Hematopoietic multipotent progenitor cell treated with erythropoietin and hydrocortisone succinate and interleukin-3 and kit ligand, for 17 days (in vitro differentiated cells): ENCODE results near the gene GPX1.
"Not testable (repeated sequence)": the region's sequence is repeated elsewhere in the genome, so short reads cannot be mapped to it uniquely, and the experiment has no call there.

Source experiments
- DNase-seq: peaks from one replicate; pipeline ENCODE4 v3.0.0-alpha.2; 2015; ENCODE audit warnings: low spot score

Gene GPX1

GRCh38 chr3:49358217-49358883, at the start of gene GPX1:
TSS of gene GPX1 (minus strand) at chr3:49358353. CDS start at chr3:49358278, 75 bp downstream.
- DNase-seq: peak; percentile 68

- no peak for DNase-seq
Measured at GRCh38 chr3:49406571-49407565, 48.7 kb upstream of the GPX1 start.

- DNase-seq: not testable (repeated sequence)
Measured at GRCh38 chr3:49405570-49405969, 47.4 kb upstream of the GPX1 start.

- no peak for DNase-seq
Measured at GRCh38 chr3:49403891-49404290, 45.7 kb upstream of the GPX1 start.

- DNase-seq: no peak
Measured at GRCh38 chr3:49401766-49402165, 43.6 kb upstream of the GPX1 start.

- no peak for DNase-seq
Measured at GRCh38 chr3:49399461-49399860, 41.3 kb upstream of the GPX1 start.

- DNase-seq: peak; percentile 79
Measured at GRCh38 chr3:49397470-49397869, 39.3 kb upstream of the GPX1 start.

GRCh38 chr3:49391310-49391709, 33.2 kb upstream of the GPX1 start:
- DNase-seq: not testable (repeated sequence)

- DNase-seq: no peak
Measured at GRCh38 chr3:49389297-49389696, 31.1 kb upstream of the GPX1 start.

- no peak for DNase-seq
Measured at GRCh38 chr3:49388289-49388820, 30.2 kb upstream of the GPX1 start.

GRCh38 chr3:49387721-49388120, 29.6 kb upstream of the GPX1 start:
- no peak for DNase-seq

GRCh38 chr3:49386056-49386756, 28.1 kb upstream of the GPX1 start:
- DNase-seq: no peak

GRCh38 chr3:49385617-49386016, 27.5 kb upstream of the GPX1 start:
- DNase-seq: no peak

GRCh38 chr3:49383387-49383786, 25.2 kb upstream of the GPX1 start:
- no peak for DNase-seq

GRCh38 chr3:49378249-49378895, 20.2 kb upstream of the GPX1 start:
- DNase-seq: no peak

- no peak for DNase-seq
Measured at GRCh38 chr3:49377483-49377882, 19.3 kb upstream of the GPX1 start.

GRCh38 chr3:49371946-49372345, 13.8 kb upstream of the GPX1 start:
- DNase-seq: no peak

- no peak for DNase-seq
Measured at GRCh38 chr3:49370585-49371290, 12.6 kb upstream of the GPX1 start.

GRCh38 chr3:49362561-49362960, 4.4 kb upstream of the GPX1 start:
- DNase-seq: no peak

GRCh38 chr3:49359623-49360022, 1.5 kb upstream of the GPX1 start:
- peak; percentile 68 for DNase-seq

GRCh38 chr3:49358884-49359225, 702 bp upstream of the GPX1 start:
- no peak for DNase-seq
